Measurements from ENCODE around the gene HOXD9.

HOXD9 gene

DNA sequence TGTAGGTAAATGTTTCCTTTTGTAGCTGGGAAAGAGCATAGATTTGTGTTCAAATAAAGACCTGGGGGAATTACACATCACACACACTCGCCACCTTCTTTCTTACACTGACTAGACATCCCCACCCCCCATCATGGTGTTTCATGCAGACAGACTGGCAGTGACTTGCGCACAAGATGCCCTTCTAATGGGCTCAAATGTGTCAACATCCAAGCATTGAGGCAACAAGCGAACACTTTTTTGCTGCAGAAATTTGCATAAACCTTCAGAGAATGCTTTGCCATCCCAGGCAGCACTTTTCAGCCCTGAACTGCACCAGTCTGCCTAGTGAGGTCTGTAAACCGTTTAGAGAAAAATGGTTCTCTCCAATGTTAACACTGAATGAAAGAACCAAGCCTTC, 11.5 kb downstream of the HOXD9 start:
- peak overlapping the region; percentile 99 for H3K27ac Mint-ChIP-seq
- TF ChIP-seq, protein P1, sequence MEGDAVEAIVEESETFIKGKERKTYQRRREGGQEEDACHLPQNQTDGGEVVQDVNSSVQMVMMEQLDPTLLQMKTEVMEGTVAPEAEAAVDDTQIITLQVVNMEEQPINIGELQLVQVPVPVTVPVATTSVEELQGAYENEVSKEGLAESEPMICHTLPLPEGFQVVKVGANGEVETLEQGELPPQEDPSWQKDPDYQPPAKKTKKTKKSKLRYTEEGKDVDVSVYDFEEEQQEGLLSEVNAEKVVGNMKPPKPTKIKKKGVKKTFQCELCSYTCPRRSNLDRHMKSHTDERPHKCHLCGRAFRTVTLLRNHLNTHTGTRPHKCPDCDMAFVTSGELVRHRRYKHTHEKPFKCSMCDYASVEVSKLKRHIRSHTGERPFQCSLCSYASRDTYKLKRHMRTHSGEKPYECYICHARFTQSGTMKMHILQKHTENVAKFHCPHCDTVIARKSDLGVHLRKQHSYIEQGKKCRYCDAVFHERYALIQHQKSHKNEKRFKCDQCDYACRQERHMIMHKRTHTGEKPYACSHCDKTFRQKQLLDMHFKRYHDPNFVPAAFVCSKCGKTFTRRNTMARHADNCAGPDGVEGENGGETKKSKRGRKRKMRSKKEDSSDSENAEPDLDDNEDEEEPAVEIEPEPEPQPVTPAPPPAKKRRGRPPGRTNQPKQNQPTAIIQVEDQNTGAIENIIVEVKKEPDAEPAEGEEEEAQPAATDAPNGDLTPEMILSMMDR (IDR thresholded peaks at IDR 0.05): no peak
- H3K27me3 Mint-ChIP-seq (ENCODE audit: low read depth, poor library complexity): peaks cover 15% of the 10 kb centered on the region
- no peak for DNase-seq
- no peaks in the 10 kb centered on the region for H3K9me3 Mint-ChIP-seq
- H3K4me1 Mint-ChIP-seq: peaks cover 31% of the 10 kb centered on the region
- H3K4me3 Mint-ChIP-seq: peak overlapping the region; percentile 100
- H3K36me3 Mint-ChIP-seq (ENCODE audit: low read depth): peaks cover 29% of the 10 kb centered on the region

DNA sequence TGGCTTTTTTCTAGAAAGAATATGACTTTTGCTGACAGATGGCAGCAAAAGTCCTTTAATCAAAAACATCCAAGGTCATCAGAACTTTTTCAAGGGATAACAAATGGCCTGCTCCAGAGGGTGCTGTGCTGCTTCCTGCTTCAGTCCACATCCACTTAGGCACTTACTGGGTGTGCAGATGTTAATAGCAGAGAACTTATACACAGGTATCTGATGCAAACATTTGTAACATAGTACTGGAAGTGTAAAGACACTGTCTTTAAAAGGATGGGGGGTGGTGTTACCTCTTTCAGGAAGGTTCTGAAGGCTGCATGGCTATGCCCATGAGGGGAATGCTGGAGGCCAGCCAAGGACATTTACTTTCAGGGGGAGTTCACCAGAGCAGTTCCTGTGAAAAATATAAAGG, 12.5 kb downstream of the HOXD9 start:
- Mint-ChIP-seq H3K9me3 (no peaks in the 10 kb centered on the region), H3K27ac (peak overlapping the region; percentile 99), H3K4me3 (peak overlapping the region; percentile 100), H3K4me1 (peaks cover 34% of the 10 kb centered on the region), H3K36me3 (ENCODE audit: low read depth) (peaks cover 39% of the 10 kb centered on the region), H3K27me3 (ENCODE audit: low read depth, poor library complexity) (peaks cover 15% of the 10 kb centered on the region)
- DNase-seq: no peak
- TF ChIP-seq, protein P1 (IDR thresholded peaks at IDR 0.05): no peak

DNA sequence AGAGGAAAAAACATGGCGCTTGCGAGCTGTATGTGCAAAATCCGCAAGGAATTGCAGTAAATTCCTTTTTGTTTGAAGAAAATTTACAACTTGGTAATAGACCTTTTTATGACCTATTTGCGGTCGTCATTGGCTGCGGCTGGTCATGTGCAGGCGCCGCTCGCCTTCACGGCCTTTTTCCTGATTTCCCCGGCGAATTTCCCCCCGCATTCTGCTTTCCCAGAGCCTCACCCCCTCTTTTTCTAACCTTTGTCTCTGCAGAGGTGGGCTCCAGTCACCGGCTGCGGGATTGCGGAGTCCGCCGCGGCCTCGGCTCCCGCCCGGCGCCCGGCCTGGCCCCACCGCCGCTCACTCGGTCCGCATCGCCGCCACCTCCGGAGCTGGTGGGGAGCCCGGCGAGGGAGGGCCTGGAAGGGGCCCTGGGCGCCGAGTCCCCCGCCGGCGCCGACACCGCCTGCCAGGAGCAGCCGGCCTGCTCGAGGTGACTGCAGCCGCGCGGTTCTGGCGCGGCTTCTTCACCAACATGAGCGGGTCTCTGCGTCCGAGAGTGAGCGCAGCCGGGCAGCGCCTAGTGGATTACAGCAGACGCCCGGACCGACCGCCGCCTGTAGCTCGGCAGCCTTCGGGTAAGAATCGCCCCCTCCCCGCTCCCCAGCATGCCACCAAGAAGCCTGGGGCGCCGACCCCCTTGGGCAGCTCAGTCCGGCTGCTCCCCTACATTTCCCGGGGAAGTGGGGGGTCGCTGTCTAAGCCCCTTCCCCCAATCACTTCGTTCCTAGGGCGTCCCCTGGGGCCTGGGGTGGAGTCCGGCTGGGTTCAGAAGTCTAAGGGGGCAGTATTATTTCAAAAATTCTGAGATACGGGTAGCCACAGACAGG, 14.1 kb downstream of the HOXD9 start:
- peak overlapping the region; percentile 100 for H3K4me3 Mint-ChIP-seq
- peak overlapping the region; percentile 100 for H3K27ac Mint-ChIP-seq
- peak; percentile 71 for DNase-seq
- peaks cover 47% of the 10 kb centered on the region for H3K36me3 Mint-ChIP-seq (ENCODE audit: low read depth)
- TF ChIP-seq, protein P1 (IDR thresholded peaks at IDR 0.05): no peak
- peaks cover 17% of the 10 kb centered on the region for H3K27me3 Mint-ChIP-seq (ENCODE audit: low read depth, poor library complexity)
- H3K9me3 Mint-ChIP-seq: no peaks in the 10 kb centered on the region
- H3K4me1 Mint-ChIP-seq: peaks cover 43% of the 10 kb centered on the region

DNA sequence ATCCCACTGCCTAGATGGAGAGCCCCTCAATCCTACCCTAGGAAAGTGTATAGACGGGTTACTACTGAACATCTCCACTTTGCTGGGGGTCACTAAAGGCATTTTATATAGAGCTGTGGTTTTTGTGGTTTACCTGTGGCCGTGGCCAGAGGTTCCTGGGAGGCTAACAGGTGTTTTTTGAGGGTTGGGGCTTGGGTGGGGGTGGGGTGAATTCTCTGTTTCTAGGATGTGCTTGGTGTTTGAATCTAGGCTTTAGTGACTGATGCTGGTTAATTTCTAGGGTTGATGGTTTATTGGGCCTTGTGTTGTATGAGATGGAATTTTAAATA, 14.7 kb downstream of the HOXD9 start:
- peak overlapping the region; percentile 100 for H3K27ac Mint-ChIP-seq
- DNase-seq: no peak
- TF ChIP-seq, protein P1 (IDR thresholded peaks at IDR 0.05): no peak
- peaks cover 18% of the 10 kb centered on the region for H3K27me3 Mint-ChIP-seq (ENCODE audit: low read depth, poor library complexity)
- no peaks in the 10 kb centered on the region for H3K9me3 Mint-ChIP-seq
- peak overlapping the region; percentile 100 for H3K4me3 Mint-ChIP-seq
- peaks cover 49% of the 10 kb centered on the region for H3K4me1 Mint-ChIP-seq
- peaks cover 42% of the 10 kb centered on the region for H3K36me3 Mint-ChIP-seq (ENCODE audit: low read depth)

- Mint-ChIP-seq H3K9me3 (no peaks in the 10 kb centered on the region), H3K36me3 (ENCODE audit: low read depth) (peaks cover 41% of the 10 kb centered on the region), H3K4me1 (peaks cover 53% of the 10 kb centered on the region), H3K4me3 (peak overlapping the region; percentile 100), H3K27ac (peak overlapping the region; percentile 100), H3K27me3 (ENCODE audit: low read depth, poor library complexity) (peaks cover 14% of the 10 kb centered on the region)
- TF ChIP-seq, protein P1 (IDR thresholded peaks at IDR 0.05): no peak
- no peak for DNase-seq
Measured at GRCh38 chr2:176137906-176138305, 15.4 kb downstream of the HOXD9 start.

DNA sequence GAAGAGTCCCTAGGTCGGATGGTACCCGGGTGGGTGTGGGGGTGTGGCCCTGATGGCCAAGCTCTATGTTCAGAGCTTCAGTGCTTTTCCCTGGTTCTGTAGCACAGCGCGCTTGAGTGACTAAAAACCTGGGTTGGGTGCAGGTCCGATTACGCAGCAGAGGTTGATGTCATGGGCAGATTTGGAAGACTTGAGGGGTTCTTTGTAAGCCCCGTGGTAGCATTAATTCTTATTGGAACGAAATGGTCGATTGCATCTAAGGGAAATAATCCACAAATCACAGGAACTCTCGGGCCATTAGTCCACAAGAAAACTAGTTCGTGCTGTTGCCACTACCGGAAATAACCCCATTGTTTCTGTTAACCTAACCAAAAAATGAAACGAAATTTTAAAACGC, 16.0 kb downstream of the HOXD9 start:
- Mint-ChIP-seq H3K4me1 (peaks cover 54% of the 10 kb centered on the region), H3K4me3 (peak overlapping the region; percentile 100), H3K36me3 (ENCODE audit: low read depth) (peaks cover 43% of the 10 kb centered on the region), H3K27me3 (ENCODE audit: low read depth, poor library complexity) (peaks cover 13% of the 10 kb centered on the region), H3K9me3 (no peaks in the 10 kb centered on the region), H3K27ac (peak overlapping the region; percentile 100)
- DNase-seq: no peak
- TF ChIP-seq, protein P1 (IDR thresholded peaks at IDR 0.05): no peak

All from nephron progenitor cell (in vitro differentiated cells).